Measurements from ENCODE around the gene CUL4A.
"Not testable (repeated sequence)": the region's sequence is repeated elsewhere in the genome, so short reads cannot be mapped to it uniquely, and the experiment has no call there.

The CUL4A gene

GRCh38 chr13:113209336-113209758, at the start of gene CUL4A:
Gene CUL4A, plus strand, starts transcription at chr13:113209613. Its CDS starts 15 bp downstream, at chr13:113209628.
- no peak for DNase-seq

DNA sequence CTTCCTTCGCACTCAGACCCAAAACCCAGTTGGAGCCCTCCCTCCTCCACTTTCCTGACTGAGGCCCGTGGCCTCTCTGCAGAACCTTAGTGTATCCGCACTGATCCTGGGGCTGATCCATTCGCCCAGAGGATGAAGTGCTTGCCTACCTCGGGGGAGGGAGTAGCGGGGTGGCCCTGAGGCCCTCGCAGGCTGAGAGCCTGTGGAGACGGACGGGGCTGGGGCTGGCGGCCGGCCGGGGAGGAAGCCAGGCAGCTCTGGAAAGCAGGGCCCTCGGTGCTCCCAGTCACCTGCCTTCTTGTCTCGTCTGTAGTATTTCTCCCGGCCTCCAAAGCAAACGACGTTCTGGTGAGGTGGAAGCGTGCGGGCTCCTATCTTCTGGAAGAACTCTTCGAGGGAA, 49.7 kb upstream of the CUL4A start:
- DNase-seq = no peak

DNA sequence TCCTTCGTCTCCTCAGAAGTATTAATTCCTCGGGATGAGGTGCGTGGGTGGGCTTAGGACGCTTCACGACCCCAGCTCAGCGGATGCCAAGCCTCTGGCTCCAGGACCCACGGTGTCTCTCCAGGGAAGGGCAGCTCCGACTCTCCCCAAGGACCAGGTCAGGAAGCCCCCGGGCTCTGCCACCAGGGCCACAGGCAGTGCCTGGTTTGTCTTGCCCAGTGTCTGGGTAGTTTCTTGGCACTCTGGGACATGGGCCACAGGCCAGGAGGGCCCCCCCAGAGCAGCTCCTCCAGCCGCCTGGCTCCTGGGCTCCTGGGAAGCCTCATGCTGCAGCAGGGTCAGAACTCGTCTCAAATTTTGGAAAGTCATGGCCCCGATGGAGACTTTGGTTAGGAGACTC, 48.4 kb upstream of the CUL4A start:
- no peak for DNase-seq

GRCh38 chr13:113161433-113161832, 48.0 kb upstream of the CUL4A start:
- DNase-seq = no peak

DNA sequence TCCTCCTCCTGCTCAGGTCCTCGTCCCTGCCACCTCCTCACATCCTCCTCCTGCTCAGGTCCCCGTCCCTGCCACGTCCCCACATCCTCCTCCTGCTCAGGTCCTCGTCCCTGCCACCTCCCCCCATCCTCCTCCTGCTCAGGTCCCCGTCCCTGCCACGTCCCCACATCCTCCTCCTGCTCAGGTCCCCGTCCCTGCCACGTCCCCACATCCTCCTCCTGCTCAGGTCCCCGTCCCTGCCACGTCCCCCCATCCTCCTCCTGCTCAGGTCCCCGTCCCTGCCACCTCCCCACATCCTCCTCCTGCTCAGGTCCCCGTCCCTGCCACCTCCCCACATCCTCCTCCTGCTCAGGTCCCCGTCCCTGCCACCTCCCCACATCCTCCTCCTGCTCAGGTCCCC, 47.4 kb upstream of the CUL4A start:
- DNase-seq = not testable (repeated sequence)

GRCh38 chr13:113162783-113163685, 46.4 kb upstream of the CUL4A start:
- DNase-seq = no peak

- DNase-seq = no peak
These were observed 44.9 kb upstream of the CUL4A start for GRCh38 chr13:113164492-113164891.

- no peak for DNase-seq
These were observed 43.1 kb upstream of the CUL4A start for GRCh38 chr13:113166266-113166665.

DNA sequence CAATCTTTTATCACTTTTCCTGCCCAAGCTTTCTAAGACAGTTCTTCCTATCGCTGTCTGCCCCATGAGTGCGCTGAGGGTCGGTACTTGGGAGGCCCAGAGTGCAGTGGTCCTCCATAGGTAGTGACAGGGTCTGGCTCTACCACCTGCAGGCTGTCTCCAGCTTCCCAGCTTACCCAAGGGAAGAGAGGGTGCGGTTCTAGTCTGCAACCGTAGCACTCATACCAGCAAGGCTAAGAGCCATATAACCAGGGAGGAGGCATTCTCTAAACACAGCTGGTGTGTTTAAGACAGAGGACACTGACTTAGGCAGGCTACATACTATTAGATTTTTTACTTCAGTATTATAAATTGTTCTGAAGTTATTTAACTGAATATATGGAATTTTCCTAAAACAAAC, 42.7 kb upstream of the CUL4A start:
- DNase-seq = no peak

DNA sequence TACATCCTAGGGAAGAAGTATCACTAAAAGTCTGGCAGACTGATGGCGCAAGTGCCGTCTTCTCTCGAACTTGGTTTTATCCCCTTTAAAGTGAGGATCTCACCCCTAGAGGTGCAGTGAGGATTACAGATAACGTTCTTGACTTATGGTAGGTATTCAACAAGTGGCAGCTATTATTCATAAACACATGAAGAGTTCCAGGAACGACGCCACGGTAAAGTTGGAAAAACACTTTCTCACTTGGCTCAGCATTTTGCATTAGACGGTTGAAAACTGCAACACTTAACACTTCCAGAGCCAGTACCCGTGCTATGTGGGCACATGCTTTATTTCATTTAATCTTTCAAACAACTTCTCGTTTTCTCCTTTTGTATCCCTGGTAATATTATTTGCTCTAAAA, 42.3 kb upstream of the CUL4A start:
- no peak for DNase-seq

- DNase-seq = no peak
These were observed 41.8 kb upstream of the CUL4A start for GRCh38 chr13:113167575-113167974.

GRCh38 chr13:113168211-113168610, 41.2 kb upstream of the CUL4A start:
- no peak for DNase-seq

GRCh38 chr13:113169277-113170272, 39.8 kb upstream of the CUL4A start:
- DNase-seq = no peak

DNA sequence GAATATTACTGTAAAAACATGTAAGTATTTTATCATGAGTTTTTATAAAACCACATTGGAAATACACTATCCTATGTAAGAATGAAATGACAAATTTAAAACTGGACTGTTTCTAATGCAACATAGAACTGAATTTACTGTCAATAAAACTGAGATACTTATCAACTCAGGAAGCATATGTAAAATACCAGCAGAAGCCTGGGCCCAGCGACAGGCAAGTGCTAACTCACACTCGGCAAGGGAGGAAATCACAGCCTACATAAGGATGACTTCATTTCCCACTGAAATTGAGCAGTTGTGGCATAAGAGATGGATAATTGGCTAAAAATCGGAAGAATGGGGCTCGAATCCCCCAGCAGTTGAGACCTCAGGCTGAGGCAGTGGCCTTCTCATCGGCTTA, 38.9 kb upstream of the CUL4A start:
- DNase-seq = no peak

- DNase-seq = no peak
These were observed 37.9 kb upstream of the CUL4A start for GRCh38 chr13:113171250-113172125.

DNA sequence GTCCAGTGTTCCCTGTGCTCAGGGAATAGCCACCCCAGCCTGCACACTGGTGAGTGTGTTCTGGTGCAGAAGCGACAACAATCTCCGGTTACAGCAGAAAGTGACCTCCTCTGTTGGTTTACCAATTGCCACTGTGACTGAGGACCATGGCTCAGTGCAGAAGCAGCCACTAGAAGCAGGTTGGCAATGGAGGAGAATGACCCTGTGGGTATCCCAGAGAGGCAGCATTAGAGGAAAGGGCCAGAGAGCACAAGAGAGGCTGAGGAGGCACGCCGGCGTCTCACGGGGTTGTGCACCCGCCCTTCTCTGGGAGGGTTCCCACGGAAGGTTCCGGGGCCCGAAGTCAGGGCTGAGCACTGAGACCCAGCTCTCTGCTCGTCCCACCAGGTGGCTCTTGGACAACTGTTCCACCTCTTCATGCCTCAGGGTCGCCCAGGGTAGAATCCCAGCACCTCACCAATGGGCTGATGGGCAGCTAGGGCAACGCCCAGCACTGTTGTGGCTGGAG, 36.9 kb upstream of the CUL4A start:
- no peak for DNase-seq

GRCh38 chr13:113176280-113176679, 33.1 kb upstream of the CUL4A start:
- no peak for DNase-seq

DNA sequence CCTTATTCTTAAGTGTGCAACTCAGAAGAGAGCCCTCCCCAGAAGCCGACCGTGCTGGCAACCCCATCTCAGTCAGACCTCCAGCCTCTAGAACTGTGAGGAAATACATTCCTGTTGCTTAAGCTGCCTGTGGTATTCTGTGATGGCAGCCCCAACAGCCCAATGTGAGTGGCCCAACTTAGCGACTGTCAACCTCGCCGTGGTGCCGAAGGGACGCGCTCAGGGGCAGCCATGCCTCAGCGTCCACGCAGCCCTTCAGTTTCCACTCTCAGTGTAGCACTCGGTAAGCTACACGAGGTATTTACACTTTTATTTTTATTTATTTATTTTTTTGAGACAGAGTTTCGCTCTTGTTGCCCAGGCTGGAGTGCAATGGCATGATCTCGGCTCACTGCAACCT, 32.6 kb upstream of the CUL4A start:
- no peak for DNase-seq

GRCh38 chr13:113178070-113178895, 31.1 kb upstream of the CUL4A start:
- DNase-seq = no peak

DNA sequence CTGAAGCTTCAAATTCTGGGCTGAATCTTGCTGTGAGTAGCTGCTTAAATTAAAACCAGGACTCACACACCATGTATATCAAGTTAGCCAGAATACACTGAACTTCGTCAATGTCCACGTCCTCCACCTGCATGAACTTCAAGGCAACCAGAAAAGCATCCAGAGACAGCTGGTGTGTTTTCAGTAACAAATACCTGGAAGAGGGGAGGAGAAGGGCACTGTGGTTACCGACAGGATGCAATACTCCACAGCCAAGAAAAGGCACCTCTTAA, 30.6 kb upstream of the CUL4A start:
- no peak for DNase-seq

GRCh38 chr13:113179374-113180230, 29.8 kb upstream of the CUL4A start:
- no peak for DNase-seq
